Measurements from ENCODE around the gene PLA2G4A.

Gene PLA2G4A

GRCh38 chr1:186849826-186850225, 21.1 kb downstream of the PLA2G4A start:
- peak overlapping the region; percentile 45 for H3K27ac ChIP-seq (ENCODE audit: low read length)
- peaks cover 14 to 15% of the 10 kb centered on the region in 2 donors for H3K4me1 ChIP-seq (ENCODE audit: control insufficient read depth in 1 of 2, insufficient read depth in 2 of 2, low read length in 2 of 2)
- H3K9me3 ChIP-seq (ENCODE audit: control insufficient read depth in 1 of 2, low read length in 2 of 2) = no peaks in the 10 kb centered on the region
- no peaks in the 10 kb centered on the region for H3K36me3 ChIP-seq (ENCODE audit: control insufficient read depth in 1 of 2, insufficient read depth in 2 of 2, low read length in 2 of 2)
- no peak overlapping the region for H3K4me3 ChIP-seq (ENCODE audit: low read depth in 1 of 2, low read length in 2 of 2)
- H3K27me3 ChIP-seq (ENCODE audit: low read depth, low read length) = no peaks in the 10 kb centered on the region

GRCh38 chr1:186854102-186854501, 25.4 kb downstream of the PLA2G4A start:
- Histone ChIP-seq H3K36me3 (ENCODE audit: control insufficient read depth in 1 of 2, insufficient read depth in 2 of 2, low read length in 2 of 2) (peaks cover 0 to 6% of the 10 kb centered on the region in 2 donors), H3K4me1 (ENCODE audit: control insufficient read depth in 1 of 2, insufficient read depth in 2 of 2, low read length in 2 of 2) (peaks cover 0 to 3% of the 10 kb centered on the region in 2 donors), H3K27ac (ENCODE audit: low read length) (no peak overlapping the region), H3K9me3 (ENCODE audit: control insufficient read depth in 1 of 2, low read length in 2 of 2) (no peaks in the 10 kb centered on the region), H3K4me3 (ENCODE audit: low read depth in 1 of 2, low read length in 2 of 2) (no peak overlapping the region), H3K27me3 (ENCODE audit: low read depth, low read length) (no peaks in the 10 kb centered on the region)

GRCh38 chr1:186858923-186859322, 30.2 kb downstream of the PLA2G4A start:
- no peaks in the 10 kb centered on the region for H3K27me3 ChIP-seq (ENCODE audit: low read depth, low read length)
- H3K4me1 ChIP-seq (ENCODE audit: control insufficient read depth in 1 of 2, insufficient read depth in 2 of 2, low read length in 2 of 2) = peaks cover 0 to 5% of the 10 kb centered on the region in 2 donors
- no peak overlapping the region for H3K4me3 ChIP-seq (ENCODE audit: low read depth in 1 of 2, low read length in 2 of 2)
- peaks cover 0 to 6% of the 10 kb centered on the region in 2 donors for H3K36me3 ChIP-seq (ENCODE audit: control insufficient read depth in 1 of 2, insufficient read depth in 2 of 2, low read length in 2 of 2)
- no peak overlapping the region for H3K27ac ChIP-seq (ENCODE audit: low read length)
- no peaks in the 10 kb centered on the region for H3K9me3 ChIP-seq (ENCODE audit: control insufficient read depth in 1 of 2, low read length in 2 of 2)

- Histone ChIP-seq H3K36me3 (ENCODE audit: control insufficient read depth in 1 of 2, insufficient read depth in 2 of 2, low read length in 2 of 2) (peaks cover 0 to 6% of the 10 kb centered on the region in 2 donors), H3K9me3 (ENCODE audit: control insufficient read depth in 1 of 2, low read length in 2 of 2) (no peaks in the 10 kb centered on the region), H3K4me1 (ENCODE audit: control insufficient read depth in 1 of 2, insufficient read depth in 2 of 2, low read length in 2 of 2) (peaks cover 0 to 5% of the 10 kb centered on the region in 2 donors), H3K27me3 (ENCODE audit: low read depth, low read length) (no peaks in the 10 kb centered on the region), H3K4me3 (ENCODE audit: low read depth in 1 of 2, low read length in 2 of 2) (no peak overlapping the region), H3K27ac (ENCODE audit: low read length) (no peak overlapping the region)
These were observed 31.2 kb downstream of the PLA2G4A start for GRCh38 chr1:186859995-186860394.

GRCh38 chr1:186864296-186864695, 35.5 kb downstream of the PLA2G4A start:
- Histone ChIP-seq H3K4me3 (ENCODE audit: low read depth in 1 of 2, low read length in 2 of 2) (no peak overlapping the region), H3K4me1 (ENCODE audit: control insufficient read depth in 1 of 2, insufficient read depth in 2 of 2, low read length in 2 of 2) (peaks cover 0 to under 1% of the 10 kb centered on the region in 2 donors), H3K27ac (ENCODE audit: low read length) (no peak overlapping the region), H3K36me3 (ENCODE audit: control insufficient read depth in 1 of 2, insufficient read depth in 2 of 2, low read length in 2 of 2) (peaks cover 0 to 4% of the 10 kb centered on the region in 2 donors), H3K27me3 (ENCODE audit: low read depth, low read length) (no peaks in the 10 kb centered on the region), H3K9me3 (ENCODE audit: control insufficient read depth in 1 of 2, low read length in 2 of 2) (no peaks in the 10 kb centered on the region)

- Histone ChIP-seq H3K4me3 (ENCODE audit: low read depth in 1 of 2, low read length in 2 of 2) (no peak overlapping the region), H3K27ac (ENCODE audit: low read length) (no peak overlapping the region), H3K4me1 (ENCODE audit: control insufficient read depth in 1 of 2, insufficient read depth in 2 of 2, low read length in 2 of 2) (no peaks in the 10 kb centered on the region), H3K9me3 (ENCODE audit: control insufficient read depth in 1 of 2, low read length in 2 of 2) (no peaks in the 10 kb centered on the region), H3K36me3 (ENCODE audit: control insufficient read depth in 1 of 2, insufficient read depth in 2 of 2, low read length in 2 of 2) (peaks cover 0 to 4% of the 10 kb centered on the region in 2 donors), H3K27me3 (ENCODE audit: low read depth, low read length) (no peaks in the 10 kb centered on the region)
These were observed 36.5 kb downstream of the PLA2G4A start for GRCh38 chr1:186865253-186865652.

GRCh38 chr1:186865857-186866256, 37.1 kb downstream of the PLA2G4A start:
- Histone ChIP-seq H3K27me3 (ENCODE audit: low read depth, low read length) (no peaks in the 10 kb centered on the region), H3K4me3 (ENCODE audit: low read depth in 1 of 2, low read length in 2 of 2) (no peak overlapping the region), H3K9me3 (ENCODE audit: control insufficient read depth in 1 of 2, low read length in 2 of 2) (no peaks in the 10 kb centered on the region)

GRCh38 chr1:186869526-186870228, 40.9 kb downstream of the PLA2G4A start:
- Histone ChIP-seq H3K9me3 (ENCODE audit: control insufficient read depth in 1 of 2, low read length in 2 of 2) (no peaks in the 10 kb centered on the region), H3K4me3 (ENCODE audit: low read depth in 1 of 2, low read length in 2 of 2) (no peak overlapping the region), H3K4me1 (ENCODE audit: control insufficient read depth in 1 of 2, insufficient read depth in 2 of 2, low read length in 2 of 2) (peaks cover 0 to 12% of the 10 kb centered on the region in 2 donors), H3K27ac (ENCODE audit: low read length) (no peak overlapping the region), H3K36me3 (ENCODE audit: control insufficient read depth in 1 of 2, insufficient read depth in 2 of 2, low read length in 2 of 2) (peaks cover 0 to 4% of the 10 kb centered on the region in 2 donors), H3K27me3 (ENCODE audit: low read depth, low read length) (no peaks in the 10 kb centered on the region)

More at GRCh38 chr1:186865857-186866256, 37.1 kb downstream of the PLA2G4A start:
- Histone ChIP-seq H3K4me1 (ENCODE audit: control insufficient read depth in 1 of 2, insufficient read depth in 2 of 2, low read length in 2 of 2) (no peaks in the 10 kb centered on the region), H3K27ac (ENCODE audit: low read length) (no peak overlapping the region), H3K36me3 (ENCODE audit: control insufficient read depth in 1 of 2, insufficient read depth in 2 of 2, low read length in 2 of 2) (peaks cover 0 to 4% of the 10 kb centered on the region in 2 donors)

GRCh38 chr1:186871784-186872183, 43.0 kb downstream of the PLA2G4A start:
- Histone ChIP-seq H3K27me3 (ENCODE audit: low read depth, low read length) (no peaks in the 10 kb centered on the region), H3K27ac (ENCODE audit: low read length) (no peak overlapping the region), H3K36me3 (ENCODE audit: control insufficient read depth in 1 of 2, insufficient read depth in 2 of 2, low read length in 2 of 2) (peaks cover 0 to 4% of the 10 kb centered on the region in 2 donors), H3K4me1 (ENCODE audit: control insufficient read depth in 1 of 2, insufficient read depth in 2 of 2, low read length in 2 of 2) (peaks cover 0 to 19% of the 10 kb centered on the region in 2 donors), H3K9me3 (ENCODE audit: control insufficient read depth in 1 of 2, low read length in 2 of 2) (no peaks in the 10 kb centered on the region), H3K4me3 (ENCODE audit: low read depth in 1 of 2, low read length in 2 of 2) (no peak overlapping the region)

GRCh38 chr1:186872291-186872690, 43.5 kb downstream of the PLA2G4A start:
- Histone ChIP-seq H3K9me3 (ENCODE audit: control insufficient read depth in 1 of 2, low read length in 2 of 2) (no peaks in the 10 kb centered on the region), H3K27me3 (ENCODE audit: low read depth, low read length) (no peaks in the 10 kb centered on the region), H3K36me3 (ENCODE audit: control insufficient read depth in 1 of 2, insufficient read depth in 2 of 2, low read length in 2 of 2) (peaks cover 0 to 4% of the 10 kb centered on the region in 2 donors), H3K4me1 (ENCODE audit: control insufficient read depth in 1 of 2, insufficient read depth in 2 of 2, low read length in 2 of 2) (peaks cover 0 to 19% of the 10 kb centered on the region in 2 donors), H3K27ac (ENCODE audit: low read length) (no peak overlapping the region), H3K4me3 (ENCODE audit: low read depth in 1 of 2, low read length in 2 of 2) (no peak overlapping the region)

- H3K27ac ChIP-seq (ENCODE audit: low read length) = peak overlapping the region; percentile 10
- H3K27me3 ChIP-seq (ENCODE audit: low read depth, low read length) = no peaks in the 10 kb centered on the region
- H3K4me1 ChIP-seq (ENCODE audit: control insufficient read depth in 1 of 2, insufficient read depth in 2 of 2, low read length in 2 of 2) = peaks cover 0 to 19% of the 10 kb centered on the region in 2 donors
- no peaks in the 10 kb centered on the region for H3K36me3 ChIP-seq (ENCODE audit: control insufficient read depth in 1 of 2, insufficient read depth in 2 of 2, low read length in 2 of 2)
- H3K4me3 ChIP-seq (ENCODE audit: low read depth in 1 of 2, low read length in 2 of 2) = no peak overlapping the region
- no peaks in the 10 kb centered on the region for H3K9me3 ChIP-seq (ENCODE audit: control insufficient read depth in 1 of 2, low read length in 2 of 2)
These were observed 44.9 kb downstream of the PLA2G4A start for GRCh38 chr1:186873687-186874086.

All from muscle layer of duodenum (tissue), 2 donors.